IMR-90 (cell line): ENCODE data around the gene PDXK.

Experiments used
- CEBPB ChIP-seq: IDR thresholded peaks from 2 replicates; pipeline ENCODE4 v1.6.1; 2012; ENCODE audit warnings: low read depth, low read length, improper control_type of control experiment
- CHD1 ChIP-seq: IDR thresholded peaks from 2 replicates; pipeline ENCODE4 v1.6.1; 2012; ENCODE audit warnings: low read depth, low read length, improper control_type of control experiment
- CTCF ChIP-seq: conservative IDR thresholded peaks from 2 replicates; pipeline ENCODE4 v1.5.1; 2012; ENCODE audit warnings: mild to moderate bottlenecking, low read depth, low read length, improper control_type of control experiment
- ELK1 ChIP-seq: fragments of 150-350 bp; IDR thresholded peaks from 2 replicates; pipeline ENCODE4 v1.6.1; 2016; ENCODE audit warnings: low read depth, mild to moderate bottlenecking, low read length, moderate library complexity, borderline replicate concordance
- FOS ChIP-seq: fragments of 150-350 bp; IDR thresholded peaks from 2 replicates; pipeline ENCODE4 v1.6.1; 2016; ENCODE audit warnings: low read depth, low read length
- MAFK ChIP-seq: IDR thresholded peaks from 2 replicates; pipeline ENCODE4 v1.6.1; 2012; ENCODE audit warnings: low read depth, low read length, improper control_type of control experiment
- MAZ ChIP-seq: IDR thresholded peaks from 2 replicates; pipeline ENCODE4 v1.6.1; 2012; ENCODE audit warnings: low read depth, mild to moderate bottlenecking, low read length, improper control_type of control experiment, moderate library complexity, borderline replicate concordance
- POLR2A ChIP-seq: IDR thresholded peaks from 2 replicates; pipeline ENCODE4 v1.6.1; 2012; ENCODE audit warnings: mild to moderate bottlenecking, low read depth, low read length
- RAD21 ChIP-seq: IDR thresholded peaks from 2 replicates; pipeline ENCODE4 v1.6.1; 2012; ENCODE audit warnings: low read length, improper control_type of control experiment
- RCOR1 ChIP-seq: IDR thresholded peaks from 2 replicates; pipeline ENCODE4 v1.6.1; 2012; ENCODE audit warnings: mild to moderate bottlenecking, low read length, improper control_type of control experiment; ENCODE audit not compliant: insufficient replicate concordance
- RFX5 ChIP-seq: IDR thresholded peaks from 2 replicates; pipeline ENCODE4 v1.8.0; 2012; ENCODE audit warnings: low read depth, mild to moderate bottlenecking, low read length, moderate library complexity
- SMC3 ChIP-seq: fragments of 150-350 bp; IDR thresholded peaks from 2 replicates; pipeline ENCODE4 v1.6.1; 2016; ENCODE audit warnings: low read depth, mild to moderate bottlenecking, antibody characterized with exemption, low read length, moderate library complexity
- USF2 ChIP-seq: fragments of 150-350 bp; IDR thresholded peaks from 2 replicates; pipeline ENCODE4 v1.6.1; 2017; ENCODE audit warnings: mild to moderate bottlenecking, antibody characterized with exemption, low read length, low read depth

- TF ChIP-seq USF2 (peak; percentile 27; the same call in 1 of the 2 replicates), POLR2A (peak; percentile 81), CEBPB (no peak), CTCF (peak; percentile 100), SMC3 (peak; percentile 46), RAD21 (peak; percentile 38; the same call in 1 of the 2 replicates), FOS (no peak), MAFK (no peak), CHD1 (no peak), MAZ (peak; percentile 96), RFX5 (no peak), ELK1 (no peak), RCOR1 (no peak)
Observed at GRCh38 chr21:43789276-43790009, 70.5 kb downstream of the PDXK start, which contains the start of gene RRP1.
